CD4-positive, alpha-beta T cell treated with Interleukin-6 at 100 ng/mL for 8 hours (primary cell): ENCODE measurements around the gene STPG1.

Source experiments
- DNase-seq: peaks from one replicate; pipeline ENCODE4 v3.0.0-alpha.2; 2020; ENCODE audit warnings: mixed read lengths, low spot score

The STPG1 gene

DNA sequence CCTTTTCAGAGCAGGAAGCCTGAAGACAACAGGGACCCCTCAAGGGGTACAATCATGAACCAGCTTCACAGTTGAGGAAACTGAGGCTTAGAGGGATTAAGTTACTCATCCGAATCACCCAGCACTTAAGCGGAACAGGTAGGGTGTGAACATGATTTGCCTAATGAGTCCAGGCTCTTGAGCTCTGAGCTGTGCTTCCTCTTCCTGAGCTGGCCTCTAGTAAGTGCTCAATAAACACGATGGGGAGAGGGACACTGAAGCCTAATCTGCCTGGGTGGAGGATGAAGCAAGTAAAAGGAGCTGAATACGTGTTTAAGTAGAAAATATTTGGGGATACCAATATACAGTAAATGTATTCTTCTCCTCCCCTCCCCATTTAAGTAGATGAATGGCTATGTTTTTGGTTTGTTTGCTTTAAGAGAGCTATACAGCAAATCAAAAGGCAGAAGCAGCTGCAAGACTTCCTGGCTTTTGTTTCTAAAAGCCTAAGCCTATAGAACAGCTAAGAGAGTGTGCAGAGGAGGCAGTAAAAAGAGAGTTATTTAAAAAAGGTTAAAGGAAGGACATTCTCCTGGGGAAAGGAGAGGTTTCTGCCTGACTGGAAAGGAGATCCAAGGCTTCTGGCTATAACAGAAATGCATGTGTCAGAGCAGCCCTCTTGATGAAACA lies 20.5 kb downstream of the STPG1 start:
- DNase-seq, result no peak

DNA sequence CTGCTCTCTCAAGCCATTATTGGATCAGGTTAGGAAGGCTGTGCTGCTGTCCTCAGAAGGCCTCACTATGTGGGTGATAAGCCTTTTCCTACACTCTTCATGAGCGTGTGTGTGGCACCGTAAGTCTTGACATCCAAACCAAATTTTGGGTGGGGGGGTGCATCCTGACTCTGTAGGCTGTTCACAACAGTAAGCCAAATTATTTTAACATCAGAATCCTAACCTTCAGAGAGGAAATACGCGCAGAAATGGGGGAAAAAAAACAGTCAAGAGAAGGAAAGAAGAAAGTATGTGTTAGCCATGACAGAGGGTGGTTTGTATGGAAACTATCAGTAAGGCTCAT lies 21.0 kb downstream of the STPG1 start:
- no peak for DNase-seq

- DNase-seq, result peak; percentile 70
Observed at GRCh38 chr1:24391882-24392603, 21.5 kb downstream of the STPG1 start.

- peak; percentile 75 for DNase-seq
Observed at GRCh38 chr1:24390924-24391782, 22.4 kb downstream of the STPG1 start.

DNA sequence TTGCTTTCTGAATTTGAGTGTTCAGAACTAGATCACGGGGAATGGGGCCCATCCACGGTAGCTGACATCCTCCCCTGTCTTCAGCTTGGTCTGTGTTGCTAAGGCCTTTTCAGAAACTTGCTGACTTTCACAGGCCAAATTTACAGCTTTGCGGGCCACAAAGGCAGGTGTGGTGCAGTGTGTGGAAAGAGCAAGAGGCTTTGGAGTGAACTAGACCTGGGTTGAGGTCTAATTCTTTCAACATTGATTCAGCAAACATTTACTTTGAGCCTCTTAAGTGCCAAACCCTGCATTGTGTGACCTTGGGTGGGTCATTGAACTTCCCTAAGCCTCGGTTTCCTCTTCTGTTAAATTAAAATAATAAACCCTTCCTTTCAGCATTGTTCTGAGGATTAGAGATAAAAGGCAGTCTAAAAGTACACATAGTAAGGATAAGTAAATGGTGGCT lies 24.3 kb downstream of the STPG1 start:
- DNase-seq, result no peak

DNA sequence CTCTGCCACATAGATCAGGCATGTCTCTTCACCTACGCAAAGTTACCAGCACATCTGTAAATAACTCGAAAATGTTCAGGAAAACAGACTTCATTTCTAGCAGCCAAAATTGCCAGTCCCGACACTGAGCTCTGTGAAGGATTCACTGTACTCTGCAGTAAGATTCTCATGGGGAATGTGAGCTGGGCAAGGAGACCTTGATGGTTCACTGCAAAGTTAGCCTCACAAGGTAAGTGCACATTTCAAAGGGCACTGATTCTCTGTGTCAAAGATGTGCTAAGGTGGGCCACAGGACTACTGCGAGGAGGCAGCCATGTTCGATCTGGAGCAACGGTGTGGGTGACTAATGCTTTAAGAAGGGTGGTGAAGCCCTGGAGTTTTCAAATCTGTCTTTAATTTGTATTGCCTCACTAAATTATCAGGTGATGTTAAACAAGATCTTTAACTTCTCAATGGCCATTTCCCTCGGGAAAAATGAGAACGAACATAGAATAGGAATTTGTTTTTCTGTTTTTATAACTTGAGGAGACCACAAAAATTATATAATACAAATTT lies 25.2 kb downstream of the STPG1 start:
- no peak for DNase-seq

DNA sequence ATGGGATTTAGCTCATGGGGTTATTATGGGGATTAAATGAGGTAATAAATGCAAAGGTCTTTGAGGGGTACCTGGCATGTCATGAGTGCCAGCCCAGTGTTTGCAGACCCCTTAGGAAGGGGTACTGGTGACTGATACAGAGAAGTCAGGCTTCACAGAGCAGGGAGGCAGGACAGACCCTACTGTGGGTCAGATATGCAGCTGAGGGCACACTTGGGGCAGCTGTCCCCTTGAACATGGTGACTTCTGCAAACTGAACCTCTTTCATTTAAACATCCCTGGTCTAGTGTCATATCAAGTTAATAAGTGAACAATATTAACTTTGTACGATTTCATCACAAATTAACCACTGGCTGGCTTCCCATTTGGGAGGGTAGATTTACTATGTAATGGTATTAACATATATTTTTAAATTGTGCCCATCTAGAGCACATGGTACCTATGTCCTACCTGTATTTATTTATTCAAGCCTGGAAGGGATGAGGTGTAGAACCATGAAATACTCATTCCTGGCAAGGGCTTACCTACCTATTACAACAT lies 25.9 kb downstream of the STPG1 start:
- DNase-seq, result no peak

- no peak for DNase-seq
Observed at GRCh38 chr1:24386931-24387330, 26.7 kb downstream of the STPG1 start.

DNA sequence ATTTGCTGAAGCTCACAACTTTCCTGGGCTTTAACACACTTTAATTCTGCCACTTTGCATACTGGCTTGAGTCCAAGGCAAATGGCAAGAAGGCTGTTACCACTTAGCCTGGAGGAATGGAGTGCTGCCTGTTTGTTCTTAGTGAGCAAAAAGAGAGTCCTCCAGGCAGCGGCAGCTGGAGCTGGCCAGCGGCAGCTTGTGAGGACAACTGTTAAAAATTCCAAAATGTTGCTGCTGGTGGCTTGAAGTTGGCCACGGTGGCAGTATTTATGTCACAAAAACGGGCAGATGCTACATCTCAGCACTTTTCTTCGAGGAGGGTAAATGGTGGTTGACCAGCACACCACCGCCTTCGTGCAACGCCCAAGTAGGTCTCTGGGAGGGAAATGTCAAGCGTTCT lies 27.3 kb downstream of the STPG1 start:
- DNase-seq, result no peak

DNA sequence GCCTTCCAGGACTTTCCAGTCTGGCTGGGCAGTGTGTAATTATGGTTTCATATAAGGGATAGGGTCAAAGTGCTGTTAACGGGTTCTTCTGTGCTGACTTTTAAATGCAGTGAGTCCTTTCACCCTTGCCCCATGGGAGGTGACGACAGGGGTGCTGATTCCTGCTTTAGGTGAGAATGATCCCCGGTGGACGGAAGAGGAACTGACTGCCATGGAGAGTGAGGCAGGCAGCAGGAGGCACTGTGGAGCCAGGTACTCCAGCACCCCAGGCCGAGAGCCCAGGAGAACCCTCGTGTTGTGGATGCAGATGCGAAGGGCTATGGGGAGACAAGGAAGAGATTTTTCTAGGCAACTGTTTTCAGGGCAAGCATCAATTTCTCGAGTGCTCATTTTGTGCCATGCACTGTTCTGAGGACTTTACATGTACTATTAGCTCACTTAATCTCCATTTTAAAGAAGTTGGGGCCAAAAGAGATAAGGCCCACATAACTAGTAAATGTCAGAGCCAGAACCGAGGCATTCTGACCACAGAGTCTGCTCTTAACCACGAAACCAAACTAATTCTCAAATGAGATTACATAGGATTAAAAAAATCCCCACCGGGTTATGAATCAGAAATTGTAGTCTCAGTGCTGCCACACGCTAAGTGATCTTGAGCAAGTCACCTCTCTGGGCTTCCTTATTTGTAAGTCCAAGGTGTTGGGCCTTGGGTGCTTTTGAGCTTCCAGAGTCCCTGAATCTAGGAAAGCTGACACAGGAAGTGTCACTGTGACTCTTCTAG lies 28.2 kb downstream of the STPG1 start:
- DNase-seq, result no peak

GRCh38 chr1:24384251-24385090 lies 29.1 kb downstream of the STPG1 start:
- peak; percentile 25 for DNase-seq

DNA sequence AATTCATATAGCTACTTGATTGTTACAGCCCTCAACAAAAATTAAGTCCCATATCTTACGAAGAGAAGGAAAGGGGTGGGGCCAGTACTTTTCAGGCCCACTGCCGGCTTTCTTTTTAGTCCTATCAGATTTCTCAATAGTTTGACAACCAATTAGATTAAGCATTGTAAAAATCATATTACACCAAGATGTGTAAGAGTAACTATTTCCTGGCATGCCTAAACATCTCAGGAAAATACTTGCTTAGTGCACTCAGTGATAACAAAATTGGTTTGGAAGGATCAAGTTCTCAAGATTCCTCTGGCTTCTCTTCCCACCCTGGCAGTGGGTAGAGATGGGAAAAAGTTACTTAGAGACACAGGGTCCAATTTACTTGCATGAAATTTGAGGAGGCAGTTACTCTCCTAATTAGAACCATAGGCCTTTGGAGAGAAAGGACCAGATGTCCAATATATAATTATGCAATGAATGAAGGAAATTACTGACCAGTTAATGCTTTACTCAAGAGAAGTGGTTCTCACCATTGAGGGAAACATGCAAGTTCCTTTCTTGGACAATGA lies 30.1 kb downstream of the STPG1 start:
- no peak for DNase-seq

DNA sequence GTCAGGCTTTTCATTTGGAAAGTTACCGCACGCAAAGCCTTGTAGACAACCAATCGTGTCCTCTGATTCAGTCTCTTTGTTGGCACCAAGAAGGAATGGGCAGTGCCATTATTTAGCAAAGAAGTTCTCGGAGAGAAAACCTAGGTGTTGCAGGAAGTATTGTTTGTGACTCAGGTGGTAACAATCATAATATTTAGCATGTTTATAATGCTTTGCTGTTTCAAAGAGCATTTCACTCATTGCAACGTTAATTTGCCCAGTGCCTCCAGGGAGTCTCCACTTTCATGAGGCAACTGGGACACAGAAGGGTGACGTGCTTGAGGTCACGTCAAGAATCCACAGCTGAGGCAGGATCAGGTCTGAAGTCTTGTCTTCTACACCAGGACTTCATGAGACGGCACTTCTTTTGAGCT lies 31.4 kb downstream of the STPG1 start:
- no peak for DNase-seq

- no peak for DNase-seq
Observed at GRCh38 chr1:24381256-24381655, 32.3 kb downstream of the STPG1 start.

DNA sequence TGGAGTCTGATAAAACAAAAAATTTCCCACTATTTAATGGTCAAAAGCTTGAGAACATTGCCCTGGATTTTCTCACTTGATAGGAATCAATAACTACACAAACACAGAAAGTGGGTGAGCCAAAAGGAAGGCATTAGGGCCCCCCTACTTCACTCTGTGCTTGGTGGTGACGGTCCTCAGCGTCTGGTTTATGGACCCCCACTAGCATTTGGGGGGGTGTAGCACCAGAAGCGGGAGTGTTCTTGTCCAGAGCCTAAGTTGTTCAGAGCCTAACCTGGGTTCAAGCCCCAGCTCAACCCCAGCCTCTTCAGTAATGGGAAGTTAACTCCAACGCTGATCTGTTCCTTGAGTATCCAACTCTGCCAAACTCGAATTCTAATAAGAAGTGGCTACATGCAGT lies 33.1 kb downstream of the STPG1 start:
- DNase-seq, result no peak

DNA sequence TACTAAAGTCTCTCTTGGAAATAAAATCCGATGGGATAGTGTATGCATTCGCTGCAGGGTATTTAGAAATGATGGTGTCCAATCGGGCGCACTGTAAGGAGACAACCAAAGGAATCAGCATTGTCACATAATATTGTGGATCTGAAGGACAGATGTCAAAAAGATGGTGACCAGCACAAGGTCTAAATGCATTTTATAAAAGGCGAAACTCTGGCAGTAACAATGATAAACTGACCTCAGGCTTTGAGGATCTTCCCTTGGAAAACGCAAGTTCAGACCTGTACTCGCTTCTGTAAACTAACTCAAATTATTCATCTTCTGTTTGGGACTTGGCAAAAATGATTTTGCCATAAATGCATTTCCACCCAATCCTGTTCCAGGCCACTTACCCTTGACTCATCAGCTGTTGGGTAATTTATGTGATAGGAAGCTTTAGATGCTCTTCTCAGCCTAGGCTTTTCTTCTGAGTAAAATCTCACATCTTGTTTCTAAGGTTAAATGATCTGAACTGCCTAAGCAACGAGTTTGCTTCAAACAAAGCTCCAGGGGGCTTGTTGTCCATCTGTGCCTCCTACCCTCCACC lies 33.8 kb downstream of the STPG1 start:
- no peak for DNase-seq

DNA sequence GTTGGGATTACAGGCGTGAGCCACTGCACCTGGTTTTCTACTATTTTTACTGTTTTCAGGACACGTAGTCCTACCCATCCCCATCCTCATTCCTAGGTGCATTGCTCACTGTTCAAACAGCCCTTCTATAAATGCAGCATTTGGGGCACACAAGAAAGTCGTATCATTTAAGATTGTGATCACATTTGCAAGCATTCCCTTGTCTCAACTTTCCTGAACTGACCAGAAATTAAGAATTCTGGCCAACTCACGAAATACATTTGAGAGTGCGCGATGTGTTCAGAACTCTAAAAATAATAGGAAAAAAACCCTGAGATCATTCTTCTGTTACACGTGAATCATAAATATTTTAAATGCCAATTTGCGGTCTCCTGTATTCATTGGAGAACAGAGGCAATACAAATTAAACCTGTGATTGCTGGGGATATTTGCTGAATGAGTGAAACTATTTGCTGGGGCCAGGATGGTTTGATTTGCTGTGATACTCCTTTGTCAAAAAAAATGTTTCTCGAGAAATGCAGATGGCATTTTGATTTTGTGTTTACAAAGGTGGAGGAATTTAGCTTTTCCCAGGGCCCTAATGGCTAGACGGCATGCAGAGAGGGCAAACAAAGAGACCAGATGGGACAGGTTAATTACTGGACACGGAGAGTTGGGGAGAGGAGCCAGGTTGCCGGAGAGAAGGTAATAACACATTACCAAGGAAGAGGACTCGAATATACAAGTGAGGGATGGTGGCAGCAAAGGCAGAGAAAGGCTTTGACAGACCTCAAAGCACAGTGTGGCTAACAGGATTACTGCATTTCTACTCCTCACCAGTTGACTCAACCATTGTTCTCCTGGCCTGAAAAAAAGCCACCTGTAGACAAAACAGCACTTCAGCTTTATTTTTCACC lies 38.4 kb downstream of the STPG1 start:
- no peak for DNase-seq

DNA sequence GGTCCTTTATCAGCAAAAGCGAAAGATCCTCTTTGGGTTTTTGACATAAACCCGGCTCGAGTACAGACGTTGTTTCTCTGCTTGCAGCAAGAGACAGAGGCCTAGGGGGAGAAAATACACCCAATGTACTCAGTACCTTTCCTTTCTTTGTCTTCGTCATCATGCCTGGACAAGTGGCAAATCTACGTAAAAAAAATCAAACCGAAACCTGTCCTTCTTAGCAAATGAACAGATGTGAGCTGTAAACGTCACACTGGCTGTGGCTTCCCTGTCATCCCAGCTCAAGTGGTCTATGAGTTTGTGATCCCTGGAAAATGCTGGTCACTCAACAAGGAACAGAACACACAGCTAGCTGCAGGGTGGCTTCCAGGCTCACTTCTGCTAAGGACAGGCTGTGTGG lies 39.9 kb downstream of the STPG1 start:
- no peak for DNase-seq

DNA sequence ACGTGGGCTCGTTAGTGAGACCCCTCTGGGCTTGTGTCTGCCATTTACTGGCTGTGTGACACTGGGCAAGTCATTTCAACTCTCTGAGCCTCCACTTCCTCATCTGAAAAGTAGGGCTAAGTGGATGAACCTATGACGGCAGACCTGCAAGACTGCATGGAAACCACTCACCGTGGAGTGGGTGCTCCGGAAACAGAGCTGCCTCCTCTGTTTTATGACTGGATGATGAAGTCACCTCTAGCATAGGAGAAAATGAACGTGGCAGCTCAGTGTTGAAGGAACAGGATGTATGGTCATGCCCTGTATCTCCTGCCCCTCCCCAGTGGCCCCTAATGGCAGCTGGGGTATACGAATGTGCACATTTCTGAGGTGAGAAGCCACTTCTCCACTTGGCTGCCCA lies 40.5 kb downstream of the STPG1 start:
- DNase-seq, result no peak
